ENCODE measurements around the gene SPEG.
A peak's percentile ranks its signal among the peaks of the same experiment; 100 is the strongest.

The SPEG gene

DNA sequence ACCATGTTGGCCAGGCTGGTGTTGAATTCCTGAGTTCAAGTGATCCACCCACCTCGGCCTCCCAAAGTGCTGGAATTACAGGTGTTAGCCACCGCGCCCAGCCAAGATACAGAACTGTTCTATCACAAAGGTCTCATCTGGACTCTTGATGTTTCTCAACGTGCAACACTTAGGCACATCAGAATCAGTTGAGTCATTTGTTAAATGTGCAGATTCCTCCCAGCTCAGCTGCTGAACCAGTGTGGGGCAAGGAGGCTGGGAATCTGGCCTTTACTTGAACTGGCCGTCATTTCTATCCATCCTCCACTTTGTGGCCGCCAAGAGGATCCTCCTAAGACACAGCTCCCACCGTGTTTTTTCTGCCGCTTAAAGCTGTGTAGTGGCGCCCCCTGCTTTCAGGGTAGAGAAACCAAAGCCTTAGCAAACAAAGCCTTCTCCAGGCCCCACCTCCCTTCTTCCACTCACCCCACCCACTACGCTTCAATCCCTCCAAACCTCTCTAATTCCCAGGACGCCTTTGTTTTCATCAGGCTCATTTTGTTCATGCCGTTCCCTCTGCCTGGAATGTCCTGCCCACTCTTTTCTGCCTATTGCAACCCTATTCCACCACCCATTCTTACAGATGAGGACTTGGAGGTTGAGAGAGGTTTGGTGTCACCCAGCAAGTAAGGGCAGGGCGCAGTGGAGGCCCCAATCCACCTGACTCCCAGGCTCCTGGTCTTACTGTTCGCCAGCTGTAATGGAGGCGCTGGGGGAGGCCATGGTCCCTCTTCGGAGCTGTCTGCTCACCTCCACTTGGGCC, 776 bp upstream of the SPEG start:
- Histone ChIP-seq H3K36me3 (ENCODE audit: control insufficient read depth, insufficient read depth, low read length) (no peaks in the 10 kb centered on the region), H3K4me3 (ENCODE audit: insufficient read depth, low read depth, low read length, poor library complexity, severe bottlenecking) (no peak overlapping the region), H3K9me3 (ENCODE audit: control insufficient read depth, low read length) (no peaks in the 10 kb centered on the region), H3K27me3 (replicated peaks; ENCODE audit: control insufficient read depth, insufficient read depth, low read length, poor library complexity, severe bottlenecking) (peaks cover 8% of the 10 kb centered on the region), H3K27ac (ENCODE audit: insufficient read depth, low read length, poor library complexity, severe bottlenecking) (no peak overlapping the region), H3K4me1 (ENCODE audit: control insufficient read depth, insufficient read depth, low read length, poor library complexity, severe bottlenecking) (peaks cover 8% of the 10 kb centered on the region)
- DNase-seq: no peak

GRCh38 chr2:219434468-219434717, 250 bp upstream of the SPEG start:
- Histone ChIP-seq H3K36me3 (ENCODE audit: control insufficient read depth, insufficient read depth, low read length) (no peaks in the 10 kb centered on the region), H3K27me3 (replicated peaks; ENCODE audit: control insufficient read depth, insufficient read depth, low read length, poor library complexity, severe bottlenecking) (peaks cover 8% of the 10 kb centered on the region), H3K27ac (ENCODE audit: insufficient read depth, low read length, poor library complexity, severe bottlenecking) (no peak overlapping the region), H3K4me3 (ENCODE audit: insufficient read depth, low read depth, low read length, poor library complexity, severe bottlenecking) (no peak overlapping the region), H3K9me3 (ENCODE audit: control insufficient read depth, low read length) (no peaks in the 10 kb centered on the region), H3K4me1 (ENCODE audit: control insufficient read depth, insufficient read depth, low read length, poor library complexity, severe bottlenecking) (peaks cover 8% of the 10 kb centered on the region)
- no peak for DNase-seq

- Histone ChIP-seq H3K27me3 (replicated peaks; ENCODE audit: control insufficient read depth, insufficient read depth, low read length, poor library complexity, severe bottlenecking) (peaks cover 8% of the 10 kb centered on the region), H3K4me1 (ENCODE audit: control insufficient read depth, insufficient read depth, low read length, poor library complexity, severe bottlenecking) (peaks cover 8% of the 10 kb centered on the region), H3K4me3 (ENCODE audit: insufficient read depth, low read depth, low read length, poor library complexity, severe bottlenecking) (no peak overlapping the region), H3K36me3 (ENCODE audit: control insufficient read depth, insufficient read depth, low read length) (no peaks in the 10 kb centered on the region), H3K9me3 (ENCODE audit: control insufficient read depth, low read length) (no peaks in the 10 kb centered on the region), H3K27ac (ENCODE audit: insufficient read depth, low read length, poor library complexity, severe bottlenecking) (no peak overlapping the region)
- no peak for DNase-seq
These were observed 1.1 kb downstream of the SPEG start for GRCh38 chr2:219435701-219436100.

DNA sequence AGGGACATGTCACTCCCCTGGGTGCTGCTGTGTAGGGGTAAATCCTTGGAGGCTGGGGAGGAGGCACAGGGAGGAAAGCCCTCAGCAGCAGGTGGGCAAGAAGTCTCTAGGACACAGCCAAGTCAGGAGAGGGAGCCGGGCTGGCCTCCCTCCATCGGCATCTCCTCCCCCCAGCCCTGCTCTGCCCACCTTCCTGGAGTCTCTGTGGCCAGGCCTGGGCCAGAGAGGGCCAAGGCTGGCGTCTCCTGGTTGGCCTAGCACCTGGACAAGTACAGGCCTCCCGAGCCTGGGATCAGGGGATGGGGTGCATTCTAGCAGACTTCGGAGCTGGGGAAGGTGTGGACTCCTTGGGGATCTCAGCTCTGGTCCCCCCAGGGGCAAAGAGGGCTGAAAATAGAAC, 1.8 kb downstream of the SPEG start:
- Histone ChIP-seq H3K27me3 (replicated peaks; ENCODE audit: control insufficient read depth, insufficient read depth, low read length, poor library complexity, severe bottlenecking) (peaks cover 8% of the 10 kb centered on the region), H3K36me3 (ENCODE audit: control insufficient read depth, insufficient read depth, low read length) (no peaks in the 10 kb centered on the region), H3K27ac (ENCODE audit: insufficient read depth, low read length, poor library complexity, severe bottlenecking) (no peak overlapping the region), H3K4me1 (ENCODE audit: control insufficient read depth, insufficient read depth, low read length, poor library complexity, severe bottlenecking) (peaks cover 8% of the 10 kb centered on the region), H3K9me3 (ENCODE audit: control insufficient read depth, low read length) (no peaks in the 10 kb centered on the region), H3K4me3 (ENCODE audit: insufficient read depth, low read depth, low read length, poor library complexity, severe bottlenecking) (no peak overlapping the region)
- no peak for DNase-seq

DNA sequence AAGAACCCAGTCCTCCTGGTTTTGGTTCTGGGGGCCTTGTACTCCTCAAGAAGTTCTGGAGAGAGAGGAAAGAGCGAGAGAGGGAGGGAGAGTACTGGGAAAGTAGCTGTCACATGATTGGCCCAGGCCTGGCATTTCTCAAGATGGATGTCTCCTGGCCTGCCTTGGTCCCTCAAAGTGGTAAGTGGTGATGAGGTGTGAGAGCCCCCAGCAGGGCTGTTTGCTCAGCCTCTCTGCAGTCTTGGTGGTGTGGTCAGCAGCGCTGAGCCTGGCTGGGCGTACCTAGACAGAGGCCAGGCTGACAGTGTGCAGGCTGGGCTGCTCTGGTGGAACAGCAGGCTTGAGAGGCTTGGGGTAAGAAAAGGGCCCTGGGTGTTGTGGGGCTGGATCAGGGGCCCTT, 2.5 kb downstream of the SPEG start:
- Histone ChIP-seq H3K27ac (ENCODE audit: insufficient read depth, low read length, poor library complexity, severe bottlenecking) (no peak overlapping the region), H3K9me3 (ENCODE audit: control insufficient read depth, low read length) (no peaks in the 10 kb centered on the region), H3K36me3 (ENCODE audit: control insufficient read depth, insufficient read depth, low read length) (no peaks in the 10 kb centered on the region), H3K27me3 (replicated peaks; ENCODE audit: control insufficient read depth, insufficient read depth, low read length, poor library complexity, severe bottlenecking) (peaks cover 8% of the 10 kb centered on the region), H3K4me3 (ENCODE audit: insufficient read depth, low read depth, low read length, poor library complexity, severe bottlenecking) (no peak overlapping the region), H3K4me1 (ENCODE audit: control insufficient read depth, insufficient read depth, low read length, poor library complexity, severe bottlenecking) (peaks cover 8% of the 10 kb centered on the region)
- no peak for DNase-seq

DNA sequence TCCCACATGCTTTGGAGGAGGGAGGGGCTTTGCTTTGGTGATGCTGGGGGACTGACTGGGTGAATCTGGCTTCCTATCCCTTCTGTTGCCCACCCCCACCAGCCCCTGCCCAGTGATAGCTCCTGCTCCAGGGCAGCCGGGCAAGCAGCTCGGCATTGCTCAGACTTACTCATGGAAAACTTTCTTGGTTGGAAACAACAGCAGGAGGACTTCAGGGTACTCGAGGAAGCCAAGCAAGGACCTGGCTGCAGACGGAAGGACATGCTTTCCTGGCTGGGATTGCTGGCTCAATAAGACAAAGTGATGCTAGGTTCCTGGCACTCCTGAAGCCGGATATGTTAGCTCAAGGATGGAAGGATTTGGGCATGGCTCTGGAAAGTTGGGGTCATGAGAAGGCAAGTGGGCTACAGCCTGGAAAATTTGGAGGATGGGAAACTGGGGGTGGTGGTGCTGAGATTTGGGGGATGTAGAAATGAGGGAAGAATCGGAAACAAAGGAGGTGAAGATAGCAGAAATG, 3.1 kb downstream of the SPEG start:
- DNase-seq: no peak
- peaks cover 11% of the 10 kb centered on the region for H3K4me1 ChIP-seq (ENCODE audit: control insufficient read depth, insufficient read depth, low read length, poor library complexity, severe bottlenecking)
- H3K9me3 ChIP-seq (ENCODE audit: control insufficient read depth, low read length): no peaks in the 10 kb centered on the region
- H3K27ac ChIP-seq (ENCODE audit: insufficient read depth, low read length, poor library complexity, severe bottlenecking): no peak overlapping the region
- H3K4me3 ChIP-seq (ENCODE audit: insufficient read depth, low read depth, low read length, poor library complexity, severe bottlenecking): no peak overlapping the region
- peaks cover 8% of the 10 kb centered on the region for H3K27me3 ChIP-seq (replicated peaks; ENCODE audit: control insufficient read depth, insufficient read depth, low read length, poor library complexity, severe bottlenecking)
- H3K36me3 ChIP-seq (ENCODE audit: control insufficient read depth, insufficient read depth, low read length): no peaks in the 10 kb centered on the region

GRCh38 chr2:219438453-219438852, 3.8 kb downstream of the SPEG start:
- Histone ChIP-seq H3K4me3 (ENCODE audit: insufficient read depth, low read depth, low read length, poor library complexity, severe bottlenecking) (no peak overlapping the region), H3K9me3 (ENCODE audit: control insufficient read depth, low read length) (no peaks in the 10 kb centered on the region), H3K27ac (ENCODE audit: insufficient read depth, low read length, poor library complexity, severe bottlenecking) (no peak overlapping the region), H3K27me3 (replicated peaks; ENCODE audit: control insufficient read depth, insufficient read depth, low read length, poor library complexity, severe bottlenecking) (peaks cover 8% of the 10 kb centered on the region), H3K4me1 (ENCODE audit: control insufficient read depth, insufficient read depth, low read length, poor library complexity, severe bottlenecking) (peaks cover 11% of the 10 kb centered on the region), H3K36me3 (ENCODE audit: control insufficient read depth, insufficient read depth, low read length) (no peaks in the 10 kb centered on the region)
- DNase-seq: no peak

DNA sequence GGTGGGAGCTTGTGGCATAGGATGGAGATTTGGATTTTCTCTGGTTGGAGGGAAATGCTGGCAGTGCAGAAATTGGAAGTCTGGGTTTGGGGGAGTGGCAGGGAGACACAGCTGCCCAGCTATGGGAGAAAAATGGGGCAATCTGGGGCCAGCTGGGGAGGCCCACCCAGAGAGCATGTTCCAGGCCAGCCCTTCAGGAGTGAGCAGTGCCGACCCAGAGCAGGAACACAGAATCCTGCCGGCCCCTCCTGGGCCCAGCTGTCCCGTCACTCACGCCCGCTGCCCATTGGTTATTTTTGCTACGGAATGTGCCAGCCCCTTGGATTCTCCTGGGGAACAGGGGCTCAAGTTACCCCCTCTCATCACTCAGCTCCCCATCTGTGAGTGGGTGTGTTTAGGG, 4.9 kb downstream of the SPEG start:
- H3K36me3 ChIP-seq (ENCODE audit: control insufficient read depth, insufficient read depth, low read length): no peaks in the 10 kb centered on the region
- H3K27ac ChIP-seq (ENCODE audit: insufficient read depth, low read length, poor library complexity, severe bottlenecking): no peak overlapping the region
- no peaks in the 10 kb centered on the region for H3K9me3 ChIP-seq (ENCODE audit: control insufficient read depth, low read length)
- H3K4me1 ChIP-seq (ENCODE audit: control insufficient read depth, insufficient read depth, low read length, poor library complexity, severe bottlenecking): peaks cover 11% of the 10 kb centered on the region
- no peak overlapping the region for H3K4me3 ChIP-seq (ENCODE audit: insufficient read depth, low read depth, low read length, poor library complexity, severe bottlenecking)
- peaks cover 8% of the 10 kb centered on the region for H3K27me3 ChIP-seq (replicated peaks; ENCODE audit: control insufficient read depth, insufficient read depth, low read length, poor library complexity, severe bottlenecking)
- DNase-seq: no peak

GRCh38 chr2:219440388-219441256, 6.0 kb downstream of the SPEG start:
- Histone ChIP-seq H3K4me1 (ENCODE audit: control insufficient read depth, insufficient read depth, low read length, poor library complexity, severe bottlenecking) (peaks cover 2% of the 10 kb centered on the region), H3K27ac (ENCODE audit: insufficient read depth, low read length, poor library complexity, severe bottlenecking) (no peak overlapping the region), H3K4me3 (ENCODE audit: insufficient read depth, low read depth, low read length, poor library complexity, severe bottlenecking) (peak overlapping the region; percentile 47), H3K27me3 (replicated peaks; ENCODE audit: control insufficient read depth, insufficient read depth, low read length, poor library complexity, severe bottlenecking) (peaks cover 5% of the 10 kb centered on the region), H3K36me3 (ENCODE audit: control insufficient read depth, insufficient read depth, low read length) (no peaks in the 10 kb centered on the region), H3K9me3 (ENCODE audit: control insufficient read depth, low read length) (no peaks in the 10 kb centered on the region)
- no peak for DNase-seq
